ENCODE data around the gene APOA4.

APOA4 gene

GRCh38 chr11:116787436-116787785 lies 35.7 kb downstream of the APOA4 start:
- peak overlapping the region; percentile 67 to 93 for H3K9ac ChIP-seq (ENCODE audit: low read depth in 1 of 2, low read length in 2 of 2)
- H3K36me3 ChIP-seq (ENCODE audit: control insufficient read depth in 1 of 2, insufficient read depth in 2 of 2, low read length in 2 of 2), result peaks cover 37 to 41% of the 10 kb centered on the region in 2 donors
- no peak overlapping the region for H3K27ac ChIP-seq (ENCODE audit: low read depth, low read length)
- peaks cover 27 to 30% of the 10 kb centered on the region in 2 donors for H3K4me1 ChIP-seq (ENCODE audit: control insufficient read depth in 1 of 2, insufficient read depth in 2 of 2, low read length in 2 of 2)
- H3K4me3 ChIP-seq (ENCODE audit: low read depth in 1 of 2, low read length in 2 of 2), result peak overlapping the region; percentile 81 to 88
- no peaks in the 10 kb centered on the region for H3K27me3 ChIP-seq (ENCODE audit: control insufficient read depth in 1 of 2, insufficient read depth in 2 of 2, low read length in 2 of 2)
- no peaks in the 10 kb centered on the region for H3K9me3 ChIP-seq (ENCODE audit: control insufficient read depth in 1 of 2, low read length in 2 of 2)

DNA sequence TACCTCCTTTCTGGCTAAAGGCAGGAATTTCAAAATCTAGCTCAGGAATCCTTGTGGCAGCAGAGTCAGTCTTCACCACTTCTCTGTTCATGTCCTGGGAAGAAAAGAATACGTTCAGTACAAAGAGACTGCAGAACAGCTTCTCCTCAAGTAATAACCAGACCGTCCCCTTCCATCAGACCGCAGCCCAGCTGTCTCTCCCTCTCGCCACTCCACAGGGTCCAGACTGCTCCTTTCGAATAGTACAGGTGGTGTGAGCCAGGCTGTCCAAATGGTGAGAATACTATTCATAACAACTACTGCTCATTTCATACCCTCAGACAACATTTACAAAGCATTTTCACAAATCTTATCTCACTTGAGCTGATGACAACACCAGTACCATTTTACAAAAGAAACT lies 36.1 kb downstream of the APOA4 start:
- peak overlapping the region; percentile 81 to 88 for H3K4me3 ChIP-seq (ENCODE audit: low read depth in 1 of 2, low read length in 2 of 2)
- H3K4me1 ChIP-seq (ENCODE audit: control insufficient read depth in 1 of 2, insufficient read depth in 2 of 2, low read length in 2 of 2), result peaks cover 27 to 30% of the 10 kb centered on the region in 2 donors
- H3K36me3 ChIP-seq (ENCODE audit: control insufficient read depth in 1 of 2, insufficient read depth in 2 of 2, low read length in 2 of 2), result peaks cover 42 to 46% of the 10 kb centered on the region in 2 donors
- H3K27ac ChIP-seq (ENCODE audit: low read depth, low read length), result no peak overlapping the region
- no peaks in the 10 kb centered on the region for H3K9me3 ChIP-seq (ENCODE audit: control insufficient read depth in 1 of 2, low read length in 2 of 2)
- peak overlapping the region; percentile 67 to 93 for H3K9ac ChIP-seq (ENCODE audit: low read depth in 1 of 2, low read length in 2 of 2)
- no peaks in the 10 kb centered on the region for H3K27me3 ChIP-seq (ENCODE audit: control insufficient read depth in 1 of 2, insufficient read depth in 2 of 2, low read length in 2 of 2)

- Histone ChIP-seq H3K27ac (ENCODE audit: low read depth, low read length) (no peak overlapping the region), H3K9ac (ENCODE audit: low read depth in 1 of 2, low read length in 2 of 2) (no peak overlapping the region), H3K9me3 (ENCODE audit: control insufficient read depth in 1 of 2, low read length in 2 of 2) (no peaks in the 10 kb centered on the region), H3K4me1 (ENCODE audit: control insufficient read depth in 1 of 2, insufficient read depth in 2 of 2, low read length in 2 of 2) (peaks cover 22 to 24% of the 10 kb centered on the region in 2 donors), H3K27me3 (ENCODE audit: control insufficient read depth in 1 of 2, insufficient read depth in 2 of 2, low read length in 2 of 2) (no peaks in the 10 kb centered on the region), H3K4me3 (ENCODE audit: low read depth in 1 of 2, low read length in 2 of 2) (no peak overlapping the region), H3K36me3 (ENCODE audit: control insufficient read depth in 1 of 2, insufficient read depth in 2 of 2, low read length in 2 of 2) (peaks cover 42 to 51% of the 10 kb centered on the region in 2 donors)
These were observed 36.8 kb downstream of the APOA4 start for GRCh38 chr11:116786326-116786725.

- Histone ChIP-seq H3K9me3 (ENCODE audit: control insufficient read depth in 1 of 2, low read length in 2 of 2) (no peaks in the 10 kb centered on the region), H3K9ac (ENCODE audit: low read depth in 1 of 2, low read length in 2 of 2) (no peak overlapping the region), H3K4me3 (ENCODE audit: low read depth in 1 of 2, low read length in 2 of 2) (no peak overlapping the region), H3K36me3 (ENCODE audit: control insufficient read depth in 1 of 2, insufficient read depth in 2 of 2, low read length in 2 of 2) (peaks cover 58 to 85% of the 10 kb centered on the region in 2 donors), H3K27me3 (ENCODE audit: control insufficient read depth in 1 of 2, insufficient read depth in 2 of 2, low read length in 2 of 2) (no peaks in the 10 kb centered on the region), H3K27ac (ENCODE audit: low read depth, low read length) (no peak overlapping the region), H3K4me1 (ENCODE audit: control insufficient read depth in 1 of 2, insufficient read depth in 2 of 2, low read length in 2 of 2) (peaks cover 9 to 12% of the 10 kb centered on the region in 2 donors)
These were observed 40.4 kb downstream of the APOA4 start for GRCh38 chr11:116782728-116783127.

DNA sequence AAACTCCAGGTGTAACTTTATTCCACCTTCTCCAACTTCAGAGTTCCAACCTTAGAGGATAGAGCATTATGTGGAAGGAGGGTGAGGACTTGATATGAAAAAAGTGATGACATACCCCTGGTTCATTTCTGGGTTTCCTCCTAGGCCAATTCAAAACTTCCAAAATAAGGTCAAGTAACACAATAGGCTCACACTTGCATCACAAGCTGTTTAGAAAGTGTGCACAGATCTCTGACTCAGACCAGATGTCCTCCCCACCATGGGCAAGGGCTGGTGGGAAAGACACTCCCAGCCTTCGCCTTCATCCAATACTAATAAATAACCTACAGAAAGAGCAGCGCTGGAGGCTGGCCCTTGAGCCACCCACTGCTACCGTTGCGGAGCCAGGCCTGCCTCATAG lies 44.5 kb downstream of the APOA4 start:
- peaks cover 33 to 64% of the 10 kb centered on the region in 2 donors for H3K36me3 ChIP-seq (ENCODE audit: control insufficient read depth in 1 of 2, insufficient read depth in 2 of 2, low read length in 2 of 2)

GRCh38 chr11:116777056-116777455 lies 46.0 kb downstream of the APOA4 start:
- no peak overlapping the region for H3K9ac ChIP-seq (ENCODE audit: low read depth in 1 of 2, low read length in 2 of 2)
- H3K4me3 ChIP-seq (ENCODE audit: low read depth in 1 of 2, low read length in 2 of 2), result no peak overlapping the region
- no peak overlapping the region for H3K27ac ChIP-seq (ENCODE audit: low read depth, low read length)
- H3K36me3 ChIP-seq (ENCODE audit: control insufficient read depth in 1 of 2, insufficient read depth in 2 of 2, low read length in 2 of 2), result peaks cover 19 to 49% of the 10 kb centered on the region in 2 donors
- peaks cover 3 to 11% of the 10 kb centered on the region in 2 donors for H3K4me1 ChIP-seq (ENCODE audit: control insufficient read depth in 1 of 2, insufficient read depth in 2 of 2, low read length in 2 of 2)
- H3K27me3 ChIP-seq (ENCODE audit: control insufficient read depth in 1 of 2, insufficient read depth in 2 of 2, low read length in 2 of 2), result no peaks in the 10 kb centered on the region
- no peaks in the 10 kb centered on the region for H3K9me3 ChIP-seq (ENCODE audit: control insufficient read depth in 1 of 2, low read length in 2 of 2)

More for the DNA sequence above, 44.5 kb downstream of the APOA4 start:
- Histone ChIP-seq H3K27me3 (ENCODE audit: control insufficient read depth in 1 of 2, insufficient read depth in 2 of 2, low read length in 2 of 2) (no peaks in the 10 kb centered on the region), H3K9me3 (ENCODE audit: control insufficient read depth in 1 of 2, low read length in 2 of 2) (no peaks in the 10 kb centered on the region), H3K4me1 (ENCODE audit: control insufficient read depth in 1 of 2, insufficient read depth in 2 of 2, low read length in 2 of 2) (peaks cover 3 to 5% of the 10 kb centered on the region in 2 donors), H3K27ac (ENCODE audit: low read depth, low read length) (no peak overlapping the region), H3K4me3 (ENCODE audit: low read depth in 1 of 2, low read length in 2 of 2) (no peak overlapping the region), H3K9ac (ENCODE audit: low read depth in 1 of 2, low read length in 2 of 2) (no peak overlapping the region)

DNA sequence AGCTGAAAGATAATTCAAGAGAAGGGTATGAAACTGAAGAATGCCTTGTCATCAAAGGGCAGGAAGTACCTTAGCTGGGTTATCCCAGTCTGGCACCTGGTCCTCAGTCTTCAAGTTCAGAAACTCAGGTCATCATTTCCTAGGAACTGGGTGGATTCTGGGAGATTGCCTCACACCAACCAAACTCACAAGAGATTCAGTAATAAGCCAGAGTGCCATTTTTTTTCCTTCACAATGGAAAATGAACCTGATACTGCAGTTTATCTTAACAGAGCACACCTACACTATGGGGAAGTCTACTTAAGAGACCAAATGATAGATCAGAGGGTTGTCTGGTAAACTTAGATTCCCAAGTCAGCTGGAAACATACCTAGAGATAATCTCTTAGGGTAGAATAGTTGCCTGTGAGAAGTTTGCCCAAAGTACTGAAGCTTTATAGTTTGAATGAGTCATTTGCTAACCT lies 46.6 kb downstream of the APOA4 start:
- no peak overlapping the region for H3K9ac ChIP-seq (ENCODE audit: low read depth in 1 of 2, low read length in 2 of 2)
- peaks cover 9 to 16% of the 10 kb centered on the region in 2 donors for H3K4me1 ChIP-seq (ENCODE audit: control insufficient read depth in 1 of 2, insufficient read depth in 2 of 2, low read length in 2 of 2)
- H3K9me3 ChIP-seq (ENCODE audit: control insufficient read depth in 1 of 2, low read length in 2 of 2), result no peaks in the 10 kb centered on the region
- H3K27me3 ChIP-seq (ENCODE audit: control insufficient read depth in 1 of 2, insufficient read depth in 2 of 2, low read length in 2 of 2), result no peaks in the 10 kb centered on the region
- peaks cover 17 to 45% of the 10 kb centered on the region in 2 donors for H3K36me3 ChIP-seq (ENCODE audit: control insufficient read depth in 1 of 2, insufficient read depth in 2 of 2, low read length in 2 of 2)
- no peak overlapping the region for H3K27ac ChIP-seq (ENCODE audit: low read depth, low read length)
- H3K4me3 ChIP-seq (ENCODE audit: low read depth in 1 of 2, low read length in 2 of 2), result no peak overlapping the region

- Histone ChIP-seq H3K9me3 (ENCODE audit: control insufficient read depth in 1 of 2, low read length in 2 of 2) (no peaks in the 10 kb centered on the region), H3K4me1 (ENCODE audit: control insufficient read depth in 1 of 2, insufficient read depth in 2 of 2, low read length in 2 of 2) (peaks cover 11 to 19% of the 10 kb centered on the region in 2 donors), H3K9ac (ENCODE audit: low read depth in 1 of 2, low read length in 2 of 2) (no peak overlapping the region), H3K4me3 (ENCODE audit: low read depth in 1 of 2, low read length in 2 of 2) (no peak overlapping the region), H3K36me3 (ENCODE audit: control insufficient read depth in 1 of 2, insufficient read depth in 2 of 2, low read length in 2 of 2) (peaks cover 17 to 39% of the 10 kb centered on the region in 2 donors), H3K27me3 (ENCODE audit: control insufficient read depth in 1 of 2, insufficient read depth in 2 of 2, low read length in 2 of 2) (no peaks in the 10 kb centered on the region), H3K27ac (ENCODE audit: low read depth, low read length) (no peak overlapping the region)
These were observed 47.1 kb downstream of the APOA4 start for GRCh38 chr11:116775975-116776374.

GRCh38 chr11:116774661-116775060 lies 48.4 kb downstream of the APOA4 start:
- no peaks in the 10 kb centered on the region for H3K9me3 ChIP-seq (ENCODE audit: control insufficient read depth in 1 of 2, low read length in 2 of 2)
- no peak overlapping the region for H3K4me3 ChIP-seq (ENCODE audit: low read depth in 1 of 2, low read length in 2 of 2)
- no peak overlapping the region for H3K27ac ChIP-seq (ENCODE audit: low read depth, low read length)
- no peak overlapping the region for H3K9ac ChIP-seq (ENCODE audit: low read depth in 1 of 2, low read length in 2 of 2)
- no peaks in the 10 kb centered on the region for H3K27me3 ChIP-seq (ENCODE audit: control insufficient read depth in 1 of 2, insufficient read depth in 2 of 2, low read length in 2 of 2)
- peaks cover 11 to 19% of the 10 kb centered on the region in 2 donors for H3K4me1 ChIP-seq (ENCODE audit: control insufficient read depth in 1 of 2, insufficient read depth in 2 of 2, low read length in 2 of 2)
- peaks cover 17 to 28% of the 10 kb centered on the region in 2 donors for H3K36me3 ChIP-seq (ENCODE audit: control insufficient read depth in 1 of 2, insufficient read depth in 2 of 2, low read length in 2 of 2)

- no peaks in the 10 kb centered on the region for H3K9me3 ChIP-seq (ENCODE audit: control insufficient read depth in 1 of 2, low read length in 2 of 2)
- no peaks in the 10 kb centered on the region for H3K27me3 ChIP-seq (ENCODE audit: control insufficient read depth in 1 of 2, insufficient read depth in 2 of 2, low read length in 2 of 2)
- peak overlapping the region; percentile 93 to 94 for H3K4me3 ChIP-seq (ENCODE audit: low read depth in 1 of 2, low read length in 2 of 2)
- peaks cover 11 to 19% of the 10 kb centered on the region in 2 donors for H3K4me1 ChIP-seq (ENCODE audit: control insufficient read depth in 1 of 2, insufficient read depth in 2 of 2, low read length in 2 of 2)
- H3K36me3 ChIP-seq (ENCODE audit: control insufficient read depth in 1 of 2, insufficient read depth in 2 of 2, low read length in 2 of 2), result peaks cover 8 to 20% of the 10 kb centered on the region in 2 donors
- H3K9ac ChIP-seq (ENCODE audit: low read depth in 1 of 2, low read length in 2 of 2), result peak overlapping the region; percentile 56 to 86
- peak overlapping the region; percentile 63 for H3K27ac ChIP-seq (ENCODE audit: low read depth, low read length)
These were observed 49.7 kb downstream of the APOA4 start for GRCh38 chr11:116773203-116774097.
